Measurements from ENCODE around the gene RAB38.

Gene RAB38

GRCh38 chr11:88169881-88170280 lies 5.4 kb downstream of the RAB38 start:
- DNase-seq (ENCODE audit: low read depth, low spot score): no peak

- no peak for DNase-seq (ENCODE audit: low read depth, low spot score)
Measured at GRCh38 chr11:88169471-88169870, 5.8 kb downstream of the RAB38 start.

GRCh38 chr11:88167853-88168252 lies 7.4 kb downstream of the RAB38 start:
- no peak for DNase-seq (ENCODE audit: low read depth, low spot score)

GRCh38 chr11:88164806-88165585 lies 10.2 kb downstream of the RAB38 start:
- DNase-seq (ENCODE audit: low read depth, low spot score): no peak

- DNase-seq (ENCODE audit: low read depth, low spot score): no peak
Measured at GRCh38 chr11:88164320-88164719, 10.9 kb downstream of the RAB38 start.

- DNase-seq (ENCODE audit: low read depth, low spot score): no peak
Measured at GRCh38 chr11:88158081-88158480, 17.2 kb downstream of the RAB38 start.

- no peak for DNase-seq (ENCODE audit: low read depth, low spot score)
Measured at GRCh38 chr11:88157370-88157769, 17.9 kb downstream of the RAB38 start.

- no peak for DNase-seq (ENCODE audit: low read depth, low spot score)
Measured at GRCh38 chr11:88152381-88152780, 22.9 kb downstream of the RAB38 start.

GRCh38 chr11:88151709-88152265 lies 23.5 kb downstream of the RAB38 start:
- DNase-seq (ENCODE audit: low read depth, low spot score): no peak

GRCh38 chr11:88146106-88146505 lies 29.1 kb downstream of the RAB38 start:
- DNase-seq (ENCODE audit: low read depth, low spot score): no peak

- DNase-seq (ENCODE audit: low read depth, low spot score): no peak
Measured at GRCh38 chr11:88139865-88140264, 35.4 kb downstream of the RAB38 start.

- no peak for DNase-seq (ENCODE audit: low read depth, low spot score)
Measured at GRCh38 chr11:88131764-88132470, 43.3 kb downstream of the RAB38 start.

GRCh38 chr11:88122956-88123355 lies 52.3 kb downstream of the RAB38 start:
- no peak for DNase-seq (ENCODE audit: low read depth, low spot score)

GRCh38 chr11:88119561-88119960 lies 55.7 kb downstream of the RAB38 start:
- no peak for DNase-seq (ENCODE audit: low read depth, low spot score)

GRCh38 chr11:88117281-88117858 lies 57.9 kb downstream of the RAB38 start:
- DNase-seq (ENCODE audit: low read depth, low spot score): no peak

- peak; percentile 6 for DNase-seq (ENCODE audit: low read depth, low spot score)
Measured at GRCh38 chr11:88115828-88116755, 59.2 kb downstream of the RAB38 start.

- DNase-seq (ENCODE audit: low read depth, low spot score): no peak
Measured at GRCh38 chr11:88114486-88115045, 60.7 kb downstream of the RAB38 start.

GRCh38 chr11:88106666-88107065 lies 68.6 kb downstream of the RAB38 start:
- no peak for DNase-seq (ENCODE audit: low read depth, low spot score)

- DNase-seq (ENCODE audit: low read depth, low spot score): no peak
Measured at GRCh38 chr11:88105951-88106350, 69.3 kb downstream of the RAB38 start.

GRCh38 chr11:88105526-88105925 lies 69.7 kb downstream of the RAB38 start:
- DNase-seq (ENCODE audit: low read depth, low spot score): no peak

GRCh38 chr11:88104408-88104807 lies 70.8 kb downstream of the RAB38 start:
- DNase-seq (ENCODE audit: low read depth, low spot score): no peak
